ENCODE measurements around the gene ZCWPW2. TPM values are rescaled to one million over a fixed set of nuclear protein-coding genes. Genes with fewer than 3 reads are reported as not detected.

Gene ZCWPW2
- total RNA-seq, 1 donor from 2014 or later = 0.96 TPM

DNA sequence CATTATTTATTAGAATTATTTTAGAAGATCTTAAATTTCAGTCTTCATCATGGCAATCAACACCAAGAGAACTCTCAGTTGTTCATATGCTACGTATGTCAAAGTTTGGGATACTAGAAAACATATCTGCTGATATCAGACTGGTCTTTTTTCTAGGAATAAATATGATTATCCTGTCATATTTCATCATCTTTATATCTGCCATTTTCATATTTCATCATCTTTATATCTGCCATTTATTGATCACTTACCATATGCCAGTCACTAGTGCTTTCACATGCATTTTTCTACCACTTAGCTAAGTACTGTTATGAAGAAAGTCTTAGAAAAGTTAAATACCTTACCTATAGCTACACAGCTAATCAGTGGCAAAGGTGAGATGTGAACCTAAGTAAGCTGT lies 2.8 kb upstream of the ZCWPW2 start:
- ATAC-seq (no peak), DNase-seq (no peak)
- intact Hi-C loops (cut with DNase I) = no loop called here
- no peak overlapping the region for H3K27ac ChIP-seq
- TF ChIP-seq CTCF (IDR thresholded peaks at IDR 0.05) = no peak
- H3K4me3 ChIP-seq = peak overlapping the region; percentile 82
- H3K27me3 ChIP-seq = no peaks in the 10 kb centered on the region
- H3K36me3 ChIP-seq = no peaks in the 10 kb centered on the region
- no peaks in the 10 kb centered on the region for H3K9me3 ChIP-seq
- peaks cover 48% of the 10 kb centered on the region for H3K4me1 ChIP-seq

DNA sequence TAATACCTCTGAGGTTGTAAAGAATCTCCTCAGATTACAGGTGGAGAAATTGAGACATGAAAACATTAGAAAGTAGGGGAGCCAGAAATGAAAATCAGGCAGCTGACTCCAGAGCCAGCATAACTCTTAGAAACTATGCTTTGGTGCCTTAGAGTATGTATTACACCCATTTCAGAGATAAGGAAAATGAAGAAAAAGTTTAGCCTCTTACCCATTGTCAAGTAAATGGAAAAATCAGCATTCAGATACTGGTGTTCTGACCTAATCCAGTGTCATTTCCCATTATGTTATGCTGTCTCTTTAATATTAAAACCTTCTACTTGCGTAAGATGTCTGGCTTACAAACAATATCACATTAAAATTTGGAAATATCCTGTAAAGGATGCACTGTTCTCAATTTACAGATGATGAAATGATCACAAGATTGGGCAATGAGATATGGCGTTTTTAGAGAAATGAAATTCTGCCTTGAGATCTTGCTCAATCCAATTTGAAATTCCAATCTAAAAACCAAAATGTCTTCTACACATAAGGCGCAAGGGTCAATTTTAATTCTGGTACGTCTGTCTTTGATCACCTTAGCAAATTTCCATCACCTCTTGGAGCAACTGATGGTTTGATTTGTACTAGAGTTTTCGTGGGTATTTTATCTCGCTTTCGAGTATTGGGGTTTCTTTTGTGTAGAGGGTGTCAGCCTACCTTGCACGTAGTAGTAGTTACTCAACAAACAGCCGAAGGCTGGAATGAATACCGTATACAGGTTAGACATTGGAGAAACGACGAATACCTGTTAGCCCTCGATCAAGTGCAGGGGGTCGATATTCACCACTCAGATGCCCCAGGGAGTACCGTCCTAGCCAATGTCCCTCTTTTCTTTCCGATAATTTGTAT lies 902 bp upstream of the ZCWPW2 start:
- no peaks in the 10 kb centered on the region for H3K27me3 ChIP-seq
- peaks cover 42% of the 10 kb centered on the region for H3K4me1 ChIP-seq
- H3K4me3 ChIP-seq = peak overlapping the region; percentile 82
- H3K9me3 ChIP-seq = no peaks in the 10 kb centered on the region
- peak overlapping the region; percentile 100 for H3K27ac ChIP-seq
- ATAC-seq = no peak
- no peaks in the 10 kb centered on the region for H3K36me3 ChIP-seq
- no peak for DNase-seq
- intact Hi-C loops (cut with DNase I) = no loop called here
- no peak for TF ChIP-seq CTCF (IDR thresholded peaks at IDR 0.05)

DNA sequence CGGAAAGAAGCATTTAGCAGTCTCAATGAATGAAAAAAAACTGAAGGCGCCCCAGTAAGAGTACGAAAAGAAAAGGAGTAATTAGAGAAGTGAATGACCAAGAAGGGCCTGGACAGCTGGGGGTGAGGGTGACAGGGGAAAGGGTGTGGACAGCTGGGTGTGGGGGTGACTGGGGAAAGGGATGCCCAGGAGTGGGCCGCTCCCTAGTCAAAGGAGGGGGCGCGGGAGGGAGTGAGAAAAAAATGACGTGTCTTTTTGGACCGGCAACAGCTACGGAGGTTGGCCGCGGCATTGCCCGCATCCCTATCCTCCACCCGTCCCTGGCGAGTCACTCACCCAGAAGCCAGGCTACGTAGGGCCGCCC lies 274 bp upstream of the ZCWPW2 start:
- no peaks in the 10 kb centered on the region for H3K27me3 ChIP-seq
- H3K4me3 ChIP-seq = peak overlapping the region; percentile 82
- no peak for TF ChIP-seq CTCF (IDR thresholded peaks at IDR 0.05)
- no peak for DNase-seq
- intact Hi-C loops (cut with DNase I) = no loop called here
- no peaks in the 10 kb centered on the region for H3K36me3 ChIP-seq
- peak; percentile 89 for ATAC-seq
- no peaks in the 10 kb centered on the region for H3K9me3 ChIP-seq
- peak overlapping the region; percentile 100 for H3K27ac ChIP-seq
- H3K4me1 ChIP-seq = peaks cover 36% of the 10 kb centered on the region

DNA sequence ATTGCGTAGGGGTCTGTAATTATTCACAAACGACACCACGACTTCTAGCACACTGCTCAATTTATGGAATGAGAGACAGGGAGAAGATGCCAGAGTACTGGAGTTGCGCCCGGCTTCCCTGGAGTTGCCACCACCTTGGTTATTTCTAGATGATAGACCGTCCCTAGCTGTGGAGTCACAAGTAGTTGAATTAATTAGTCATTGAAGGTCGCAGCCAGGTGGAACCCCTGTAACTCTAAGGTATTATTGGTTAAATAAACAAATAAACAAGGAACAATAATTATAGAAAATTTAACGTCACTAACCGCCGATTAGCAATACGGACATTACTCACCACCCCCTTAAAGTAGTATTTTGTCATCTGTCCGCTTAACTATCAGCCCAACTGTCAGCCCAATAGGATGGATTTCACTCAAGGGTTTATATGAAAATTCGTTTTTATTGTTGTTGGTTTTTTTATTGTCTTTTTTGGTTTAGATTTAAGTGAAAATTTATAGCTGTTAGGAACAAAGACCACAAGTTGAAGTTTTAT lies 1.0 kb downstream of the ZCWPW2 start:
- DNase-seq (no peak), ATAC-seq (no peak)
- Histone ChIP-seq H3K4me1 (peaks cover 25% of the 10 kb centered on the region), H3K27me3 (no peaks in the 10 kb centered on the region), H3K27ac (peak overlapping the region; percentile 100), H3K9me3 (peaks cover 5% of the 10 kb centered on the region), H3K36me3 (no peaks in the 10 kb centered on the region), H3K4me3 (peak overlapping the region; percentile 82)
- intact Hi-C loops (cut with DNase I) = no loop called here
- no peak for TF ChIP-seq CTCF (IDR thresholded peaks at IDR 0.05)

GRCh38 chr3:28376424-28376823 lies 27.9 kb downstream of the ZCWPW2 start:
- DNase-seq = no peak
- ATAC-seq = peak; percentile 93
- H3K27me3 ChIP-seq = no peaks in the 10 kb centered on the region
- no peaks in the 10 kb centered on the region for H3K9me3 ChIP-seq
- H3K27ac ChIP-seq = no peak overlapping the region
- intact Hi-C loops (cut with DNase I) = no loop called here
- no peaks in the 10 kb centered on the region for H3K36me3 ChIP-seq
- no peak for TF ChIP-seq CTCF (IDR thresholded peaks at IDR 0.05)
- no peaks in the 10 kb centered on the region for H3K4me1 ChIP-seq
- no peak overlapping the region for H3K4me3 ChIP-seq
